ENCODE data around the gene UQCC3. TPM values are rescaled to one million over a fixed set of nuclear protein-coding genes. Genes with fewer than 3 reads are reported as not detected.
A peak's percentile ranks its signal among the peaks of the same experiment; 100 is the strongest.

UQCC3 gene
- total RNA-seq, 4 donors from 2014 or later, result 5.7 to 10.6 (median 8.1) TPM

DNA sequence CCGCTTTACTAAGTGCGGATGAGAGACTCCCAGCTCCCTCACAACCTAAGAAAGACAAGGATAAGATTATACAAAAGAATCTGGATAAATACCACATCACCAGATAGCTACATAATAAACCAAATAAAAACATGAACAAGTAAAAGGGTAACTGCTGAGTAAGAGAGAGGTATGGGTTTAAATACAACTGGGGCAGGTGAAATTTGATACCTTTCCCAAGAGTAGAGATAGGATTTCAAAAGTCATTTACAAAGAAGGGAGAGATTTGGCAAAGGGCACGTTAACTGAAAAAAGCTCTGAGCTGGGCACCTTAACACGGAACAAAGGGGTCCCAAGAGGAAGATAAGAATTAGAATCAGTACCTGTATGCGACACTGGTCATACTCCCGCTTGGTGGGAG lies 5.7 kb downstream of the UQCC3 start:
- no peak for TF ChIP-seq POLR2A (IDR thresholded peaks at IDR 0.05)
- TF ChIP-seq, protein P1, sequence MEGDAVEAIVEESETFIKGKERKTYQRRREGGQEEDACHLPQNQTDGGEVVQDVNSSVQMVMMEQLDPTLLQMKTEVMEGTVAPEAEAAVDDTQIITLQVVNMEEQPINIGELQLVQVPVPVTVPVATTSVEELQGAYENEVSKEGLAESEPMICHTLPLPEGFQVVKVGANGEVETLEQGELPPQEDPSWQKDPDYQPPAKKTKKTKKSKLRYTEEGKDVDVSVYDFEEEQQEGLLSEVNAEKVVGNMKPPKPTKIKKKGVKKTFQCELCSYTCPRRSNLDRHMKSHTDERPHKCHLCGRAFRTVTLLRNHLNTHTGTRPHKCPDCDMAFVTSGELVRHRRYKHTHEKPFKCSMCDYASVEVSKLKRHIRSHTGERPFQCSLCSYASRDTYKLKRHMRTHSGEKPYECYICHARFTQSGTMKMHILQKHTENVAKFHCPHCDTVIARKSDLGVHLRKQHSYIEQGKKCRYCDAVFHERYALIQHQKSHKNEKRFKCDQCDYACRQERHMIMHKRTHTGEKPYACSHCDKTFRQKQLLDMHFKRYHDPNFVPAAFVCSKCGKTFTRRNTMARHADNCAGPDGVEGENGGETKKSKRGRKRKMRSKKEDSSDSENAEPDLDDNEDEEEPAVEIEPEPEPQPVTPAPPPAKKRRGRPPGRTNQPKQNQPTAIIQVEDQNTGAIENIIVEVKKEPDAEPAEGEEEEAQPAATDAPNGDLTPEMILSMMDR (IDR thresholded peaks at IDR 0.05), result no peak
- no peaks in the 10 kb centered on the region for H3K27me3 ChIP-seq
- intact Hi-C loops (cut with DNase I), result no loop called here
- WGBS, 2 donors, result 84 to 86% methylated on average over 6 of the region's 6 CpGs
- no peak overlapping the region for H3K4me3 ChIP-seq (replicated peaks in 1 of 3)
- peaks cover 12% of the 10 kb centered on the region in 2 donors for H3K36me3 ChIP-seq
- no peak for DNase-seq
- no peaks in the 10 kb centered on the region for H3K9me3 ChIP-seq
- peaks cover 13 to 32% of the 10 kb centered on the region in 2 donors for H3K4me1 ChIP-seq
- H3K27ac ChIP-seq, result no peak overlapping the region

DNA sequence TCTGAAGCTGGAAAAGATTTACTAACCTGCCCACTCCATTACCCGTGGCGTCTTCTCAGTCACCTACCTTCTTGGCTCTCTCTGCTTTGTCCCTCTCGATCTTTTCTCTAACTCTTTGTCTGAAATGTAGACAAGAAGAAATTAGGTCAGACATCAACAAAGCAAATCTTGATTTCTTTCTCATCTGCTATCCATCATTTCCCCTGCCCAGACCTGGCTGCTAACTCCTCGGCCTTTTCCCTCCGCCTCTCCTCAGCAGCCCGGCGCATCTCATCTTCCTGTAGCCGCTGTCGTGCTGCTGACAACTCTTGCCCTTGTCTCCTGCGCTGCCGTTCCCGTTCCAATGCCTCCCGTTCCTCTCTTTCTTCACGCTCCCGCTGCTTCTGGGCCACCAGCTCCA lies 6.2 kb downstream of the UQCC3 start:
- peaks cover 8 to 27% of the 10 kb centered on the region in 2 donors for H3K4me1 ChIP-seq
- no peaks in the 10 kb centered on the region for H3K9me3 ChIP-seq
- DNase-seq, result no peak
- peak overlapping the region in 1 of 3 donors; percentile 82 for H3K4me3 ChIP-seq (replicated peaks in 1 of 3)
- WGBS, 2 donors, result 83 to 85% methylated on average over 15 of the region's 15 CpGs
- H3K36me3 ChIP-seq, result peaks cover 12% of the 10 kb centered on the region in 2 donors
- peak overlapping the region in 1 of 3 donors; percentile 82 for H3K27ac ChIP-seq
- intact Hi-C loops (cut with DNase I), result no loop called here
- H3K27me3 ChIP-seq, result no peaks in the 10 kb centered on the region
- no peak for TF ChIP-seq POLR2A (IDR thresholded peaks at IDR 0.05)
- TF ChIP-seq, protein P1 (IDR thresholded peaks at IDR 0.05), result no peak

DNA sequence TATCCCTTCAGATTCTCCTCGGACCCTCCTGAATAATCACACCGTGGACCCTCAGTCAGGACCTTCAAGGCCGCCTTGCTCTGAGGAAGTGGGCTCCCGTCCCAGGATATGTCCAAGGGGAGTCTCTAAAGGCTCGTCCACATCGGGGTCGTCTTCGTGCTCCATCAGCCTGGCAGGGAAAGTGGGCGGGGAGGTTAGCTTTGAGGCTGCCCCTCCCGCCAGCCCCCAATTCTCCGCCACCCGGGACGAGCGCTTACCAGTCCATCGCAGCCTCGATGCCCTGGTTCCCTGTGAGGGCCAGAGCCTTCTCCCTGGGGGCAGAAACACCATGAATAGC lies 6.9 kb downstream of the UQCC3 start:
- WGBS, 2 donors, result 5 to 14% methylated on average over 9 to 10 of the region's 16 CpGs
- DNase-seq, result no peak
- Histone ChIP-seq H3K9me3 (no peaks in the 10 kb centered on the region), H3K4me1 (peaks cover 6 to 20% of the 10 kb centered on the region in 2 donors), H3K27ac (peak overlapping the region; percentile 77 to 82 (median 80)), H3K4me3 (replicated peaks in 1 of 3) (peak overlapping the region; percentile 69 to 98 (median 82)), H3K36me3 (peaks cover 12% of the 10 kb centered on the region in 2 donors), H3K27me3 (no peaks in the 10 kb centered on the region)
- intact Hi-C loops (cut with DNase I), result no loop called here
- no peak for TF ChIP-seq POLR2A (IDR thresholded peaks at IDR 0.05)
- TF ChIP-seq, protein P1 (IDR thresholded peaks at IDR 0.05), result no peak

DNA sequence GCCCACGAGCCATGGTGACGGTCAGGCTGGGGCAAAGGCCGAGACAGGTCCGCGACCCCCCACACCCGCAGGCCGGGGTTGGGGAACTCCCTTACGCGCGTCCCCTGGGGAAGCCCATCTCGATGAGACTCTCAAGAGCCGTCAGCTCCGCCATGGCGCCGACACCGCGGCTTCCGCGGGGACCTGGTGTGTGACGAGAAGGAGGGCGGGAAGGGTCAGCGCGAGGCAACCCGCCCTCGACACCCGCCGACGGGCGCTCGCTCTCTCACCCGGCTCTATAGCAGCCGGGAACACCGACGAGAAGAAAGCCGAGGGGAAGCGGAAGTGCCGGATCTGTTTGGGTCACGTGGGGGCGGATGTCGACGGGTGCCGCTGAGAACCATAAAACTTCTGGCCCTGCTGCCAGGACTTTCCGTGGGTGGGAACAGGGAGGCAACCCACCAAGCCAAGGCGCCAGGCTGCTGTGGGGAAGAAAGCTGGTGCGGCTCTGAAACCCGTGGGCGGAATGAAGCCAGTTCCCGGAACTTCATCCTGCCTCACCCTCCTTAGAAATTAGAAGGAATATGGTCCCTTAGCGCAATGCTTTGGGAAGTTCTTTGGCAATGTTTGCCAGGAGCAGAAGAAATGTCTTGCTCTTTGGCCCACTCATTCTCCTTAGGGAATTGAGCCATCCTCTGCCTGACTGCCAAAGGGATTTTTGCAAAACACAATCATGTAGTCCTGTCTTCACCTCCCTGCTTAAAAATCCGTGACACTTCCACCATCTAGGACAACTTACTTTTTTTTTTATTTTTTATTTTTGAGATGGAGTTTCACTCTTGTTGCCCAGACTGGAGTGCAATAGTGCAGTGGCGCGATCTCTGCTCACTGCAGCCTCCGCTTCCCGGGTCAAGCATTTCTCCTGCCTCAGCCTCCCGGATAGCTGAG lies 7.6 kb downstream of the UQCC3 start, which contains the start of gene UBXN1:
Gene UBXN1 (minus strand): TSS at position 304 of the 927 bp plus-strand sequence. CDS start 150 bp downstream, at position 154.
- Histone ChIP-seq H3K9me3 (no peaks in the 10 kb centered on the region), H3K4me3 (replicated peaks in 1 of 3) (peak within 1 kb of the TSS; percentile 69 to 98 (median 82)), H3K36me3 (peaks cover 12% of the 10 kb centered on the region in 2 donors), H3K27ac (peak within 1 kb of the TSS; percentile 77 to 82 (median 80)), H3K27me3 (no peaks in the 10 kb centered on the region), H3K4me1 (peaks cover 6 to 20% of the 10 kb centered on the region in 2 donors)
- intact Hi-C loops (cut with DNase I), result no loop called here
- TF ChIP-seq, protein P1 (IDR thresholded peaks at IDR 0.05), result peak in 1 of 6 experiments; percentile 10
- peak in 1 of 2 donors; percentile 58 for TF ChIP-seq POLR2A (IDR thresholded peaks at IDR 0.05)
- 10 to 40% methylated on average over 10 to 33 of the region's 55 CpGs for WGBS, 2 donors
- peak; percentile 88 for DNase-seq

DNA sequence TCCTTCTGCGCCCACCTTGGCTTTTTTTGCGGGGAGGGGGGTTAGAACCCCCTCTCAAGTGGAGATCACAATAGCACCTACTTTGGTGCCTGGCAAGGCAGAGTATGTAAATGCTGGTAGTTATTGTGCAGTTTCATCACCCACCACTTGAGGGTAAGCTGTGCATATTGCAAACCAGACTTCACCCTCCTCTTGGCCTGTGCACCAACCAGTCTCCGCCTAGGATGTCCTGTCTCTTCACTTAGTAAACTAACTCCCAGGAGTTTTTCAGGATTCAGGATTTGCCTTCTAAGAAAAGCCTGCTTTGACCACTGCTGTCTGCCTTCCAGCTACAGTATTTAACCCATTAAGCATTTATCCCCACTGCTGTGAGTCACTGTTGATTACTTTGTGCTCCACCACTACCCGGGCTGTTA lies 9.4 kb downstream of the UQCC3 start:
- no peak overlapping the region for H3K27ac ChIP-seq
- no peak overlapping the region for H3K4me3 ChIP-seq (replicated peaks in 1 of 3)
- intact Hi-C loops (cut with DNase I), result no loop called here
- H3K4me1 ChIP-seq, result peaks cover 6 to 20% of the 10 kb centered on the region in 2 donors
- WGBS, 2 donors, result 48 to 68% methylated on average over 3 to 4 of the region's 4 CpGs
- peaks cover 12% of the 10 kb centered on the region in 2 donors for H3K36me3 ChIP-seq
- TF ChIP-seq POLR2A (IDR thresholded peaks at IDR 0.05), result no peak
- TF ChIP-seq, protein P1 (IDR thresholded peaks at IDR 0.05), result peak in 3 of 6 experiments; percentile 16 to 30 (median 20)
- no peaks in the 10 kb centered on the region for H3K27me3 ChIP-seq
- H3K9me3 ChIP-seq, result no peaks in the 10 kb centered on the region
- DNase-seq, result no peak
